Activated naive CD4-positive, alpha-beta T cell treated with anti-CD3 and anti-CD28 coated beads, Interleukin-2, amount 10 ng/mL, durations not matched to agents 7 days and 5 days (primary cell): ENCODE measurements around the gene DENND1A.
"Not testable (repeated sequence)": the region's sequence is repeated elsewhere in the genome, so short reads cannot be mapped to it uniquely, and the experiment has no call there.

ENCODE experiments used
- CTCF ChIA-PET: fragments of 350-600 bp; sonication (Branson Sonifier 250); formaldehyde crosslinking; loops from one replicate; lab custom pipeline; 2021; ENCODE audit warnings: antibody characterized with exemption; lab: Charles Lee
- DNase-seq: peaks from one replicate; pipeline ENCODE4 v3.0.0-alpha.2; 2020
- H3K27ac Mint-ChIP-seq: one replicate; pipeline ENCODE4 v1.8.0; 2021; ENCODE audit warnings: mild to moderate bottlenecking, moderate library complexity, mixed read lengths
- H3K27me3 Mint-ChIP-seq: one replicate; pipeline ENCODE4 v1.8.0; 2021; ENCODE audit warnings: mild to moderate bottlenecking, mixed read lengths
- H3K36me3 Mint-ChIP-seq: one replicate; pipeline ENCODE4 v1.8.0; 2021; ENCODE audit warnings: mixed read lengths
- H3K4me1 Mint-ChIP-seq: one replicate; pipeline ENCODE4 v1.8.0; 2021; ENCODE audit warnings: mixed read lengths
- H3K4me3 Mint-ChIP-seq: one replicate; pipeline ENCODE4 v1.8.0; 2021; ENCODE audit warnings: mild to moderate bottlenecking, moderate library complexity, mixed read lengths
- H3K9me3 Mint-ChIP-seq: one replicate; pipeline ENCODE4 v1.8.0; 2021; ENCODE audit warnings: mixed read lengths

The DENND1A gene

DNA sequence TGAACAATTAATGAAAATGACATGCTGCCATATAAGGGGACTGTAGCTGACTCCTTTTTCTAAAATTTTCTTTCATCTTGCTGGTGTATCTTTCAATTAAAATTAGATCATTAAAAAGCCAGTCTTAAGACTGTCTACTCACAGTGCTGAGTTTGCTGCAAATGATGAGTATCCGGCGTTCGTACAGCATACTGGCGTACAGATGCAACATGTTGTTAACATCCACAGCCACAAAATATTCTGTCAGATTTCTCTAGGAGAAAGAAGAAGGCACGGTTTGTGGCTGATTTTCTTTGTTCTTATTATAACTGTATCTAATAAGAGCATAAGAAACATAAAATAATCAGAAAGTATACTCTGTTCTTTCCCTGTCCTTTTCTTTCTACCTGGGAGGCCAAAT lies 278.1 kb downstream of the DENND1A start:
- no peak for DNase-seq
- H3K36me3 Mint-ChIP-seq = peaks cover 2% of the 10 kb centered on the region
- H3K4me1 Mint-ChIP-seq = peaks cover 7% of the 10 kb centered on the region
- CTCF ChIA-PET = interaction anchor here (0.6 kb wide), 1 partner anchor 474 kb away, joined by 3 read pairs; no protein-coding TSS in a partner anchor
- no peak overlapping the region for H3K27ac Mint-ChIP-seq
- no peaks in the 10 kb centered on the region for H3K27me3 Mint-ChIP-seq
- H3K4me3 Mint-ChIP-seq = no peak overlapping the region
- H3K9me3 Mint-ChIP-seq = no peaks in the 10 kb centered on the region

DNA sequence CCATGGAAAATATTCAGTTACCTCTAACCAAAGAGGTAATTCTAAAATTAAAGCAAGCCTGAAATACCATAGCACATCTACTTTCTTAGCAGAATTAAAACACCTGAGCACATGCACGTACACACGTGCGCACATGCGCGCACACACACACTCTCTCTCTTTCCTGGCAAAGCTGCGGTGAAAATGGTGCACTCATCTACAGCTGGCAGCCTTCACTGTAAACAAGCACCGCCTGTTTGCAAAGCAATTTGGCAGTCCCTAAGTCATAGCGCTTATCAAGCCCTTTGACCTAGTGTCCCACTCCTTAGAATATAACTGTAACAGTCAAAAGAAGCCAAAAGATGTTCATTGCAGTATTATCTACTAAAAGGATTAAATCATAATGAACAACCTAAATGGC lies 278.7 kb downstream of the DENND1A start:
- peaks cover 2% of the 10 kb centered on the region for H3K36me3 Mint-ChIP-seq
- H3K9me3 Mint-ChIP-seq = peaks cover 2% of the 10 kb centered on the region
- no peak for DNase-seq
- no peak overlapping the region for H3K4me3 Mint-ChIP-seq
- CTCF ChIA-PET = no interaction called here
- H3K27ac Mint-ChIP-seq = no peak overlapping the region
- H3K27me3 Mint-ChIP-seq = no peaks in the 10 kb centered on the region
- H3K4me1 Mint-ChIP-seq = peaks cover 7% of the 10 kb centered on the region

DNA sequence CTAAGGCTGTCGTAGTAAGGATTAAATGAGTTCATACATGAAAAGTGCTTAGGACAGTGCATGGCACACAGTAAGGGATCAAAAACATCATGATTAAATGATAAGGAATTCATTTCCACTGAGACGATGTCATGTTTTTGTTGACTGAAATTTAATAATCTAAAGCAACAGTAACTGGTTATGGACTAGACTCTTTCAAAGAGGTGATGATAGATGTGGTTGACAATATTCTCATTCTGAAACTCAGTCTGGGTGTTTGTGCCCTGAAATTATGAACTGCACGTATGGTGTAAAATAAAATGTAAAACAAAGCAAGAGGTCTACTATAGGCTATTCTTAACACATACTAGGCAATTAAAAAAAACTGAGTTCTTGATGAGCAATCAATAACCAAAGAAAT lies 280.0 kb downstream of the DENND1A start:
- peaks cover 7% of the 10 kb centered on the region for H3K4me1 Mint-ChIP-seq
- H3K27me3 Mint-ChIP-seq = no peaks in the 10 kb centered on the region
- peaks cover 2% of the 10 kb centered on the region for H3K36me3 Mint-ChIP-seq
- H3K4me3 Mint-ChIP-seq = no peak overlapping the region
- no peak for DNase-seq
- H3K27ac Mint-ChIP-seq = no peak overlapping the region
- CTCF ChIA-PET = no interaction called here
- H3K9me3 Mint-ChIP-seq = peaks cover 2% of the 10 kb centered on the region

- Mint-ChIP-seq H3K4me1 (peaks cover 7% of the 10 kb centered on the region), H3K36me3 (peaks cover 2% of the 10 kb centered on the region), H3K27me3 (no peaks in the 10 kb centered on the region), H3K27ac (no peak overlapping the region), H3K9me3 (peaks cover 2% of the 10 kb centered on the region), H3K4me3 (no peak overlapping the region)
- CTCF ChIA-PET = no interaction called here
- DNase-seq = no peak
Observed at GRCh38 chr9:123647145-123647544, 282.8 kb downstream of the DENND1A start.

DNA sequence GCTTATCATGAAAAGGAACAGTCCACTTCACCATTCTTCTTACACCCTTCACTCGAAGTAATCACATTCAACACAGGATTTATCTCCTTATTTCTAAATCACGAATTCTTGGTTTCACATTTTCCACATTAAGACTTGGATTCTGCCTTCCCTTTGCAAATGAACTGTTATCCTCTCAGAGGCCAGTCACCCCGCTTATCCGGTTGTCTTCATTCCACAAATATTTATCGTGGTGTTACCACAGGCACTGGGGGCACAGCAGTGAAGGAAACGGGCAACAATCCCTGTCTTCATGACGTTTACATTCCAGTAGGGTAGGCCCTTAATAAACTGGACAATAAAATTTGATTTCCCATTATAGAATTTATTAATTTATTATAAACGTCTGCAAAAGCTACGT lies 284.2 kb downstream of the DENND1A start:
- no peaks in the 10 kb centered on the region for H3K27me3 Mint-ChIP-seq
- H3K27ac Mint-ChIP-seq = no peak overlapping the region
- H3K4me3 Mint-ChIP-seq = no peak overlapping the region
- peaks cover 18% of the 10 kb centered on the region for H3K4me1 Mint-ChIP-seq
- peaks cover 2% of the 10 kb centered on the region for H3K9me3 Mint-ChIP-seq
- DNase-seq = no peak
- CTCF ChIA-PET = no interaction called here
- no peaks in the 10 kb centered on the region for H3K36me3 Mint-ChIP-seq

- Mint-ChIP-seq H3K9me3 (peaks cover 2% of the 10 kb centered on the region), H3K27me3 (no peaks in the 10 kb centered on the region), H3K27ac (no peak overlapping the region), H3K36me3 (no peaks in the 10 kb centered on the region), H3K4me1 (peaks cover 23% of the 10 kb centered on the region), H3K4me3 (no peak overlapping the region)
- no peak for DNase-seq
- CTCF ChIA-PET = no interaction called here
Observed at GRCh38 chr9:123645126-123645525, 284.8 kb downstream of the DENND1A start.

GRCh38 chr9:123643518-123643917 lies 286.4 kb downstream of the DENND1A start:
- Mint-ChIP-seq H3K27me3 (no peaks in the 10 kb centered on the region), H3K9me3 (peaks cover 2% of the 10 kb centered on the region), H3K36me3 (no peaks in the 10 kb centered on the region), H3K4me3 (no peak overlapping the region), H3K4me1 (peaks cover 28% of the 10 kb centered on the region), H3K27ac (no peak overlapping the region)
- DNase-seq = no peak
- CTCF ChIA-PET = no interaction called here

DNA sequence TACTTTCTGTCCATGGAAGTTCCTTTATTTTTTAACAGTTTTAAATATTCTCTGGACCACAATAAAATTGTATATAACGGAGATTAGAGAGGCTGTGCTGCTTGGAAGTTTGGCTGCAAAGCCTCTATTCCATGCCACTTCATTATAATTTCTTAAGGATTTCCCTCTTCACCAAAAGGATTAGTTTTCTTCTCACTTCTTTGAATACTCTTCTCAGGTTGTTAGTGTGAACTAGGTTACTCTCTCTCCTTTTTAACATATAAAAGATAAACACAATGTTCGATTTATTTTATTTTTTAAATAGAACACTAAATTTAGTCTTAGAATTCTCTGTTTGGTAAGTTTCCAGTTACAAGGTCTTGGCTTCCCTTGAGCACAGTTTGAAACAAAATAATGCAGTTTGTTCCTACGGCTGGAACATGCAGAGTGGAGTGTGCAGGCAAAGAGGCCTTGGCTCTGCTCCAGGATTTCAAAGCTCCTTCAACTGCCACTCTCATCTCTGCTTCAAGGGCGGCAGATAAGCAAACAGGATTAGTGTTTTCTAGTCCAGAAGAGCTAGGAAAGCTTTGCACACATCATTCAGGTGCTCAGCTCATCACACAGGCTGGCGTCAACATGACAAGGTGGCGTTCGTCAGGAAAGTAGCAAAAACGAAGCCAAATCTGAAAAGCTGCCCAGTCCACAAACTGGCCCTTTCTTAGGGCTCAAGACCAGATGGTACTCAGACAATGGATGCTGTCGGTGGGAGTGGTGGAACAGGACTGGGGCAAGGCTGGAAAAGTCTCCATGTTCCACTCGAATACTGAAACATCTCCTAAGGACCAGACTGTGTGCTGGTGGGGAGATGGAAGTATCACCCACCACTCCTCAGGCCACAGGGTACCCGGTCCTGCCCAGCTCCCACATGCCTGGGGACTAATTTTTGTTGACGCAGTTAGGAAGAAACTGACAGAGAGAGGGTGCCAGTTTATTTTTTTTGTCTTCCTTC lies 287.3 kb downstream of the DENND1A start:
- no peak for DNase-seq
- Mint-ChIP-seq H3K27ac (no peak overlapping the region), H3K4me3 (no peak overlapping the region), H3K36me3 (no peaks in the 10 kb centered on the region), H3K27me3 (no peaks in the 10 kb centered on the region), H3K9me3 (peaks cover 2% of the 10 kb centered on the region), H3K4me1 (peaks cover 37% of the 10 kb centered on the region)
- CTCF ChIA-PET = no interaction called here

DNA sequence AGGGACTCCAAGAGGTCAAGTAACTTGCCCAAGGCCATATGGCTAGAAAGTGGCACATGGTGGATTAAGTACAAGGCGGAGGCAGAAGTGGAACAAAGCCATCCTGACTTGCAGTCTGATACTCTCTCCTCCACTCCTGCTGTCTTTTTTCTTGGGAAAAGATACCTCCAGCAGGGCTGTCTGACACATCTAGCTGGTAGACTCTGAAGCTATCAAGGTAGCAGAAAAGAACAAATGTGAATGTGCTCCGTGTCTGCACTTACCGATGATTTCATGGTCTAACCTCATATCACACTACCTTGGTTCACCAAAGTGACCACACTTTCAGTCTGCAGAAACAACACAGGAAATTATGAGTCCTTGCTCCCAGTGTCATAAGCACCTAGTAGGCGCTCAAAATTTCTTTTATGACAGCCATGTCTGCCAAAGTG lies 289.1 kb downstream of the DENND1A start:
- no peak overlapping the region for H3K27ac Mint-ChIP-seq

DNA sequence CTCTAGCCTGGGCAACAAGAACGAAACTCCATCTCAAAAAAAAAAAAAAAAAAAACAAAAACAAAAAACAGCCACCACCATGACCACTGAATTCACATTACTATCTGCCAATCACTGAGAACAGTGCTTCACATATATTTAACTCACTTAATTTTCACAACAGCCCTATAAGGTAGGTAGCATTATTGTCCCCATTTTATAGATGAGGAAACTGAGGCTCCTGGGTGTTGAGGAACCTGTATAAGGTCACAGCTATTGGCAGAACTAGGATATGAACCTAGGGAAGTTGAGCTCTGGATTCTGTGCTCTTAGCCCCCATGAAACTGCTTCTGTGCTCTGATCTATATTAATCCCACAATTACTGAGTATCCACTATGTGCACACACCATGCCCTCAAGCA lies 290.2 kb downstream of the DENND1A start:
- Mint-ChIP-seq H3K27ac (no peak overlapping the region), H3K27me3 (peaks cover 13% of the 10 kb centered on the region), H3K36me3 (no peaks in the 10 kb centered on the region), H3K9me3 (no peaks in the 10 kb centered on the region), H3K4me3 (no peak overlapping the region), H3K4me1 (peaks cover 51% of the 10 kb centered on the region)
- CTCF ChIA-PET = no interaction called here
- no peak for DNase-seq

More for the DNA sequence above, 289.1 kb downstream of the DENND1A start:
- DNase-seq = peak; percentile 48
- Mint-ChIP-seq H3K9me3 (no peaks in the 10 kb centered on the region), H3K36me3 (no peaks in the 10 kb centered on the region), H3K4me3 (no peak overlapping the region), H3K4me1 (peaks cover 46% of the 10 kb centered on the region), H3K27me3 (peaks cover 11% of the 10 kb centered on the region)
- CTCF ChIA-PET = no interaction called here

DNA sequence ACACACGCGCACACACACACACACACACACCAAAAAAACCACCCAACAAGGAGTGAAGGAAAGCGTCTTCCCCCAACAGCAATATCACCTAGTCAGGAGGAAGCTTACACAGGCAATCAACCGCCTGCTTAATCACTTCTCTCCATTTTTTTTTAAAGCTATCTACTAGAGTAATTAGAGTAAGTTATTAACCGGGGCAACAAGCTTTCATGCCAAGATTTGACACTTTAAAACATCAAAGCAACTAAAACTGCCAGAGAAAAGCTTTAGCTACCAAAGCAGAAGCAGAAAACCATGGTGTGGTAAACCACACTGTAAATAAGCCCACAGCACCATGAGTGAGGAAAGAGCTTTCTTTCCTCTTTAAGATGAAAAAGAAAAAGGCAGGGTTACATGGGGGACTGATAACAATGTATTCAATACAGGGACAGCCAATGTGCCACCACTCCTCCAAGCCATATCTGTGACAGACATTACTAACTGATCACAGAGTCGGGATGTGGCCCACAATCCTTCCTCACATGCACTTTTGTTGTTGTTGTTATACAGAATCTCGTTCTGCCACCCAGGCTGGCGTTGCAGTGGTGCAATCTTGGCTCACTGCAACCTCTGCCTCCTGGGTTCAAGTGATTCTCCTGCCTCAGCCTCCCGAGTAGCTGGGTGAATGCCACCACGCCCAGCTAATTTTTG lies 291.8 kb downstream of the DENND1A start:
- peaks cover 13% of the 10 kb centered on the region for H3K27me3 Mint-ChIP-seq
- peak; percentile 67 for DNase-seq
- peak overlapping the region; percentile 69 for H3K4me3 Mint-ChIP-seq
- H3K36me3 Mint-ChIP-seq = no peaks in the 10 kb centered on the region
- CTCF ChIA-PET = interaction anchor here (0.8 to 1.2 kb wide), 3 partner anchors 16 to 402 kb away, joined by 3 to 4 read pairs (median 3); no protein-coding TSS in a partner anchor
- H3K27ac Mint-ChIP-seq = peak overlapping the region; percentile 86
- peaks cover 56% of the 10 kb centered on the region for H3K4me1 Mint-ChIP-seq
- no peaks in the 10 kb centered on the region for H3K9me3 Mint-ChIP-seq

GRCh38 chr9:123637606-123637944 lies 292.4 kb downstream of the DENND1A start:
- H3K4me1 Mint-ChIP-seq = peaks cover 56% of the 10 kb centered on the region
- no peaks in the 10 kb centered on the region for H3K36me3 Mint-ChIP-seq
- H3K4me3 Mint-ChIP-seq = peak overlapping the region; percentile 69
- peaks cover 15% of the 10 kb centered on the region for H3K27me3 Mint-ChIP-seq
- peak overlapping the region; percentile 86 for H3K27ac Mint-ChIP-seq
- DNase-seq = no peak
- no peaks in the 10 kb centered on the region for H3K9me3 Mint-ChIP-seq
- CTCF ChIA-PET = interaction anchor here (0.8 to 1.2 kb wide), 3 partner anchors 17 to 403 kb away, joined by 3 to 4 read pairs (median 3); no protein-coding TSS in a partner anchor

GRCh38 chr9:123636805-123637204 lies 293.1 kb downstream of the DENND1A start:
- H3K4me3 Mint-ChIP-seq, DNase-seq, CTCF ChIA-PET, H3K9me3 Mint-ChIP-seq, H3K36me3 Mint-ChIP-seq: not testable (repeated sequence)
- H3K4me1 Mint-ChIP-seq = peaks cover 54% of the 10 kb centered on the region
- peaks cover 21% of the 10 kb centered on the region for H3K27me3 Mint-ChIP-seq
- peak overlapping the region; percentile 55 for H3K27ac Mint-ChIP-seq

DNA sequence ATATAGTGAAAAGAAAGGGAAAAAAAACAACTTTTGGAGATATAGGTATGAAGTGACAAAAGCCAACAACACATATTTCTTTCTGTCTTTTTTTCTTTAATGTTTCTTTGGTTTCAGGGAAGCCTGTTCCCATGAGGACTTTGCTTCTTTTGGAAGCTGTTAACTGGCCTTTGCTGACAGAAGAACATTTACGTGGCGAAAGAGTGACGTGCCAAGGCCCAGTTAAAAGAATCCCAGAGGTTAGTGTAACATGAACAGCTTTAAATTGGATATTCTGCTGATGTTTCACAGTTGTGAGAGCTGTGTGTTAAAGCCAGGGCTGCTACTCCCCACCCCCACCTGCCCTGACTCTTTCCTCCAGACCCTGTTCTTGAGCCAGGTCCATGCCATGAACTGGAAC lies 298.1 kb downstream of the DENND1A start:
- peaks cover 21% of the 10 kb centered on the region for H3K27me3 Mint-ChIP-seq
- H3K27ac Mint-ChIP-seq = no peak overlapping the region
- H3K4me1 Mint-ChIP-seq = peaks cover 12% of the 10 kb centered on the region
- no peak for DNase-seq
- H3K9me3 Mint-ChIP-seq = no peaks in the 10 kb centered on the region
- H3K4me3 Mint-ChIP-seq = no peak overlapping the region
- CTCF ChIA-PET = interaction anchor here (0.6 kb wide), 1 partner anchor 33 kb away, joined by 3 read pairs; no protein-coding TSS in a partner anchor
- H3K36me3 Mint-ChIP-seq = peaks cover 3% of the 10 kb centered on the region
